Measurements from ENCODE around the gene UTY. TPM values are rescaled to one million over a fixed set of nuclear protein-coding genes. Genes with fewer than 3 reads are reported as not detected.

The UTY gene
- total and polyA plus RNA-seq, 9 donors, result 0.03 TPM; not detected in 8

DNA sequence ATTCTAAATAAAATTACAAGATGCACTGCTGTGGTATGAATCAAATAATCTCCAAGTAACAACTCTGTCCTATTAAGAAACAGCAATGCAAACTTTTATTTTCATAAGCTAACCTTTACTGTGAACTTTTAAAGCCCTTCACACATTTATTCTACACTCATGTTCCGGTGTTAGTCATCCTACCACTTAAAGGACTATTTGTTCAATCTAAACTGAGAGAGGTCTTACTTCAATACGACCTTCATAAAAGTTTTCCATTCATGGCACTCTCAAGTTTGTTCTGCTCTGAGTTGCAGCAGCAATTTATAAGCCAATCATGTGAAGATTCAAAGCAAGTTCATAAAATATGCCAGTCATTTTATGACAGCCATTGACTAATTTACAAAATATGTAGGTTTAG is 4.8 kb downstream of the UTY start:
- H3K27ac ChIP-seq, result no peak overlapping the region
- TF ChIP-seq CTCF (IDR thresholded peaks at IDR 0.05) (no peak), EP300 (IDR thresholded peaks at IDR 0.05) (no peak), POLR2A (IDR thresholded peaks at IDR 0.05) (no peak)
- no peaks in the 10 kb centered on the region for H3K27me3 ChIP-seq
- DNase-seq, result no peak
- H3K4me1 ChIP-seq (ENCODE audit: insufficient read depth), result no peaks in the 10 kb centered on the region
- intact Hi-C loops (cut with DNase I), result no loop called here
- no peak overlapping the region for H3K4me3 ChIP-seq
- H3K36me3 ChIP-seq, result no peaks in the 10 kb centered on the region
- no CpG with 5 or more reads among the region's 2 CpGs for WGBS, 3 donors
- H3K9me3 ChIP-seq, result no peaks in the 10 kb centered on the region

GRCh38 chrY:13451572-13451971 is 28.3 kb downstream of the UTY start:
- Histone ChIP-seq H3K36me3 (no peaks in the 10 kb centered on the region), H3K27me3 (no peaks in the 10 kb centered on the region), H3K27ac (no peak overlapping the region), H3K4me3 (no peak overlapping the region), H3K9me3 (no peaks in the 10 kb centered on the region), H3K4me1 (ENCODE audit: insufficient read depth) (no peaks in the 10 kb centered on the region)
- no CpG with 5 or more reads among the region's 3 CpGs for WGBS, 3 donors
- intact Hi-C loops (cut with DNase I), result no loop called here
- DNase-seq, result no peak
- TF ChIP-seq EP300 (IDR thresholded peaks at IDR 0.05) (no peak), CTCF (IDR thresholded peaks at IDR 0.05) (no peak), POLR2A (IDR thresholded peaks at IDR 0.05) (no peak)

DNA sequence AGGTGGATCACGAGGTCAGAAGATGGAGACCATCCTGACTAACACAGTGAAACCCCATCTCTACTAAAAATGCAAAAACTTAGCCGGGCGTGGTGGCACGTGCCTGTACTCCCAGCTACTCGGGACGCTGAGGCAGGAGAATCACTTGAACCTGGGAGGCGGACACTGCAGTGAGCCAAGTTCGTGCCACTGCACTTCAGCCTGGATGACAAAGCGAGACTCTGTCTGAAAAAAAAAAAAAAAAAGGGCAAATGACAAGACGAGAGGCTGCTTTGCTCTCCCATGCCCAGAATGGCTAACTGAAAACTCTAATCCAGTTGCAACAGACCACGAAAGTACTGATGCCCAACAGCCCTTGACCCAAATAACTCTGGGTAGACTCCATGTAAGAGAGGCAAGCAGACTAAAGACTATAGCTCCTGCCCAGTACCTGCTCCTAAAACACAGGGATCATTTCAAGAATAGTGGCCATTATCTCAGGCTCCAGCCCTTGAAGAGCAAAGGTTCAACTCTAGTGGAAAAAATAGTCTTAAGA is 29.2 kb downstream of the UTY start:
- no CpG with 5 or more reads among the region's 11 CpGs for WGBS, 3 donors
- intact Hi-C loops (cut with DNase I), result no loop called here

DNA sequence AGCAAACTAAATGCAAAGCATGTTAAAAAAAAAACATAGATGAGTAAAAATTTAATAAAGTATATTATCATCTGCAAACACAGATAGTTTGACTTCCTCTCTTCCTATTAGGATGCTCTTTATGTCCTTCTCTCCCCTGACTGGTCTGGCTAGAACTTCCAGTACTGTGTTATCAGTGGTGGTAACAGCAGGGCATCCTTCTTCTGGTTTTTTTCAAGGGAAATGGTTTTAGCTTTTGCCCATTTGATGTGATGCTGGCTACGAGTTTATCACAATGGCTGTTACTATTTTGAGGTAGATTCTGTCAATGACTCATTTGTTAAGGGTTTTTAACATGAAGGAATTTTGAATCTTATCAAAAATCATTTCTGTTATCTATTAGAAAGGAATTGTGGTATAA is 34.3 kb downstream of the UTY start:
- intact Hi-C loops (cut with DNase I), result no loop called here
- Histone ChIP-seq H3K27ac (no peak overlapping the region), H3K4me1 (ENCODE audit: insufficient read depth) (no peaks in the 10 kb centered on the region), H3K9me3 (no peaks in the 10 kb centered on the region), H3K4me3 (no peak overlapping the region), H3K27me3 (no peaks in the 10 kb centered on the region), H3K36me3 (no peaks in the 10 kb centered on the region)
- no CpG with 5 or more reads among the region's 1 CpG for WGBS, 3 donors
- TF ChIP-seq CTCF (IDR thresholded peaks at IDR 0.05) (no peak), POLR2A (IDR thresholded peaks at IDR 0.05) (no peak), EP300 (IDR thresholded peaks at IDR 0.05) (no peak)
- DNase-seq, result no peak

More for the DNA sequence above, 29.2 kb downstream of the UTY start:
- H3K27ac ChIP-seq, result no peak overlapping the region
- TF ChIP-seq POLR2A (IDR thresholded peaks at IDR 0.05) (no peak), EP300 (IDR thresholded peaks at IDR 0.05) (no peak), CTCF (IDR thresholded peaks at IDR 0.05) (no peak)
- no peak overlapping the region for H3K4me3 ChIP-seq
- H3K9me3 ChIP-seq, result no peaks in the 10 kb centered on the region
- no peak for DNase-seq
- no peaks in the 10 kb centered on the region for H3K36me3 ChIP-seq
- H3K4me1 ChIP-seq (ENCODE audit: insufficient read depth), result no peaks in the 10 kb centered on the region
- no peaks in the 10 kb centered on the region for H3K27me3 ChIP-seq
